Suprapubic skin (tissue), 4 donors: ENCODE results near the gene TIPARP.

Experiments
- CTCF ChIP-seq, 2 donors: fragments of 200-600 bp in 1 of 2; fragments of 450-650 bp in 1 of 2; sonication (generic) in 1 of 2; IDR thresholded peaks; one replicate each; pipeline ENCODE4 v1.5.1; 2016 to 2019; ENCODE audit warnings: antibody characterized with exemption in 2 of 2, mild to moderate bottlenecking in 1 of 2, moderate library complexity in 1 of 2
- POLR2A ChIP-seq, 2 donors: fragments of 450-650 bp; IDR thresholded peaks; one replicate each; pipeline ENCODE4 v1.6.1; 2017; ENCODE audit warnings: antibody characterized with exemption in 2 of 2, mild to moderate bottlenecking in 2 of 2, moderate library complexity in 2 of 2
- POLR2AphosphoS5 ChIP-seq, 3 donors: sonication (generic); formaldehyde crosslinking; IDR thresholded peaks; one replicate each; pipeline ENCODE4 v1.6.1; 2017; ENCODE audit warnings: antibody characterized with exemption in 3 of 3

DNA sequence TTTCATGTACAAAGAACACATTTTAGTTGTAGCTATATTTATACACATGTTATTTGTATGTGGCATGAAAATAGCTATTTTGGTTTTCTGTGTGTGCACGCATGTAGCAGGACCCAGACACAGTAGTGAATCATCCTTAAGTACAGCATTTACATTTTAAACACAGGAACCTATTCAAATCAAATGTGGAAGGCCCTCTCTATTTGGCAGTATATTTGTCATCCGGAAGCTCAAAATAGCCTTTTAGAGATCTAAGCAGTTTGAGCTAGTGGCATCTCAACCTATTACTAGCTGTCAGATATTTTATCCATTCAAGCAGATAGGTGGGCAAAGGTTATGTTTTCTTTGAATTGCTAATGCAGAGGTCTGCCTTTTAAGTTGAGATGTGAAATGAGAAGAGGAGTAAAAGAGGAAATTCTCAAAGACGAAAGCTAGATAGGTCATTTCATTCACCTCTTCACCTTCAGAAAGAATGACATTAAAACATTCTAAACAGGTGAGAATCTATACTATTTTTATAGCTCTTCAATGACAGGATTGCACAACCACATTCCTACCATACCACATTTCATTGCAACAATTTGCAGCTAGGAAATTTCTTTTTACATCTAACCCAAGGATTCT, 46.3 kb upstream of the TIPARP start:
- TF ChIP-seq CTCF (IDR thresholded peaks at IDR 0.05), result no peak
- no peak for TF ChIP-seq POLR2A (IDR thresholded peaks at IDR 0.05)
- no peak for TF ChIP-seq POLR2AphosphoS5 (IDR thresholded peaks at IDR 0.05)
